Measurements from ENCODE around the gene S100PBP.

DNA sequence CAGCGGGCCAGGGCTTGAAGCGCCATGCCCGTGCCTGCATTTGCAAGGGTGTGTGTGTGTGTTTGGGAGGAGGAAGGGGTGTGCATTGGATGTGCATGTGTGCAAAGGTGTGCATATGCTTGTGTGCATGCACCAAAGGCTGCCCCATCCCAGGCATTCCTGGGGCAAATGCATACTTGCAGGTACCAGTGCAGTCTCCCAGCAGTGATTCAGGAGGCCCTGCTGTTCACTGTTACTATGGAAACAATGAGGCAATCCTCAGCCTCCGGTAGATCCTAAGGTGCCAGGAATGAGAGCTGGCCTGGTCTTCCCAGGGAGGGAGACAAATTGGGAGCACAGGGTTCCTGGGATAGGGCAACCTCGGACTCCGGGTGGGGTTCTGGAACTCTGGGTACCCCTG lies 60.7 kb downstream of the S100PBP start:
- TF ChIP-seq EP300 (IDR thresholded peaks at IDR 0.05) (no peak), POLR2A (IDR thresholded peaks at IDR 0.05) (no peak)
